AG10803 (cell line): ENCODE results near the gene PLBD2.

Experiments used
- DNase-seq: peaks from one replicate; pipeline ENCODE4 v3.0.0; 2010; ENCODE audit warnings: low read depth
- H3K4me3 ChIP-seq: 2 replicates; pipeline ENCODE4 v1.5.1; 2011; ENCODE audit warnings: mild to moderate bottlenecking, low read length, control low read depth
- CTCF ChIP-seq: conservative IDR thresholded peaks from 2 replicates; pipeline ENCODE4 v1.5.1; 2011; ENCODE audit warnings: mild to moderate bottlenecking, low read length, control low read depth, inconsistent platforms

The PLBD2 gene

GRCh38 chr12:113425960-113426453, 67.6 kb downstream of the PLBD2 start:
- DNase-seq = no peak
- TF ChIP-seq CTCF = no peak

GRCh38 chr12:113427882-113428281, 69.5 kb downstream of the PLBD2 start:
- DNase-seq = no peak
- H3K4me3 ChIP-seq = no peak overlapping the region
- no peak for TF ChIP-seq CTCF

More at GRCh38 chr12:113425960-113426453, 67.6 kb downstream of the PLBD2 start:
- no peak overlapping the region for H3K4me3 ChIP-seq

- H3K4me3 ChIP-seq = no peak overlapping the region
- no peak for TF ChIP-seq CTCF
- DNase-seq = no peak
Observed at GRCh38 chr12:113428482-113428881, 70.1 kb downstream of the PLBD2 start.

- no peak for DNase-seq
- no peak for TF ChIP-seq CTCF
- no peak overlapping the region for H3K4me3 ChIP-seq
Observed at GRCh38 chr12:113432986-113433385, 74.6 kb downstream of the PLBD2 start.

GRCh38 chr12:113435367-113435766, 77.0 kb downstream of the PLBD2 start:
- no peak for TF ChIP-seq CTCF
- no peak overlapping the region for H3K4me3 ChIP-seq
- DNase-seq = no peak

GRCh38 chr12:113436586-113436985, 78.2 kb downstream of the PLBD2 start:
- DNase-seq = no peak
- no peak for TF ChIP-seq CTCF

GRCh38 chr12:113436993-113437728, 78.8 kb downstream of the PLBD2 start:
- no peak for DNase-seq
- TF ChIP-seq CTCF = no peak

More at GRCh38 chr12:113436586-113436985, 78.2 kb downstream of the PLBD2 start:
- H3K4me3 ChIP-seq = no peak overlapping the region

More at GRCh38 chr12:113436993-113437728, 78.8 kb downstream of the PLBD2 start:
- no peak overlapping the region for H3K4me3 ChIP-seq
